SK-N-SH treated with all-trans-retinoic acid at 6 μM for 48 hours (cell line): Measurements from ENCODE around the gene PRSS1.
"Not testable (repeated sequence)": the region's sequence is repeated elsewhere in the genome, so short reads cannot be mapped to it uniquely, and the experiment has no call there.

ENCODE experiments used
- ATAC-seq: fragments of 200-7000 bp; cut with Tn5 transposase; 3 replicates; pipeline ENCODE4 v1.9.1; 2020; ENCODE audit warnings: mild to moderate bottlenecking, moderate library complexity
- ARNTL ChIP-seq: fragments of 450-650 bp; formaldehyde crosslinking; IDR thresholded peaks from 2 replicates; pipeline ENCODE4 v1.5.0; 2020; ENCODE audit warnings: low read depth, mild to moderate bottlenecking, moderate library complexity, borderline replicate concordance
- BACH2 ChIP-seq: fragments of 250-450 bp; sonication (Bioruptor Pico); IDR thresholded peaks from 2 replicates; pipeline ENCODE4 v1.9.0; 2021; ENCODE audit warnings: mild to moderate bottlenecking, borderline replicate concordance
- CSDC2 ChIP-seq: fragments of 250-450 bp; sonication (Bioruptor Pico); IDR thresholded peaks from 2 replicates; pipeline ENCODE4 v1.5.0; 2020; ENCODE audit warnings: mild to moderate bottlenecking, moderate library complexity
- ESRRG ChIP-seq: fragments of 250-450 bp; sonication (Bioruptor Pico); IDR thresholded peaks from 2 replicates; pipeline ENCODE4 v1.6.1; 2021; ENCODE audit warnings: mild to moderate bottlenecking
- GLIS3 ChIP-seq: fragments of 250-450 bp; sonication (Bioruptor Pico); IDR thresholded peaks from 2 replicates; pipeline ENCODE4 v1.5.0; 2020; ENCODE audit warnings: mild to moderate bottlenecking, moderate library complexity
- ISL1 ChIP-seq: fragments of 250-450 bp; sonication (Bioruptor Pico); IDR thresholded peaks from 2 replicates; pipeline ENCODE4 v2.1.2; 2022; ENCODE audit warnings: mild to moderate bottlenecking, moderate library complexity
- OSR1 ChIP-seq: fragments of 250-450 bp; sonication (Bioruptor Pico); IDR thresholded peaks from 2 replicates; pipeline ENCODE4 v1.8.0; 2022; ENCODE audit warnings: moderate library complexity, mild to moderate bottlenecking, inconsistent platforms
- PATZ1 ChIP-seq: fragments of 250-450 bp; sonication (Bioruptor Pico); IDR thresholded peaks from 2 replicates; pipeline ENCODE4 v1.8.0; 2020; ENCODE audit warnings: mild to moderate bottlenecking, moderate library complexity, borderline replicate concordance
- POU6F1 ChIP-seq: fragments of 250-450 bp; sonication (Bioruptor Pico); IDR thresholded peaks from 2 replicates; pipeline ENCODE4 v1.8.0; 2021; ENCODE audit warnings: low read depth, mild to moderate bottlenecking, moderate library complexity, borderline replicate concordance
- PPARA ChIP-seq: fragments of 250-450 bp; sonication (Bioruptor Pico); IDR thresholded peaks from 2 replicates; pipeline ENCODE4 v1.5.0; 2020; ENCODE audit warnings: mild to moderate bottlenecking, borderline replicate concordance
- RARB ChIP-seq: fragments of 250-450 bp; sonication (Bioruptor Pico); IDR thresholded peaks from 2 replicates; pipeline ENCODE4 v1.8.0; 2021; ENCODE audit warnings: mild to moderate bottlenecking, moderate library complexity
- SNAI2 ChIP-seq: fragments of 250-450 bp; sonication (Bioruptor Pico); IDR thresholded peaks from 2 replicates; pipeline ENCODE4 v1.5.0; 2020; ENCODE audit warnings: mild to moderate bottlenecking, moderate library complexity
- TCF4 ChIP-seq: fragments of 250-450 bp; sonication (Bioruptor Pico); IDR thresholded peaks from 2 replicates; pipeline ENCODE4 v1.8.0; 2021; ENCODE audit warnings: mild to moderate bottlenecking, moderate library complexity, borderline replicate concordance
- TOX ChIP-seq: fragments of 250-450 bp; sonication (Bioruptor Pico); IDR thresholded peaks from 2 replicates; pipeline ENCODE4 v1.8.0; 2021; ENCODE audit warnings: mild to moderate bottlenecking, moderate library complexity, borderline replicate concordance
- TSHZ2 ChIP-seq: fragments of 250-450 bp; sonication (Bioruptor Pico); IDR thresholded peaks from 2 replicates; pipeline ENCODE4 v1.5.0; 2020; ENCODE audit warnings: mild to moderate bottlenecking, moderate library complexity
- ZC3H10 ChIP-seq: fragments of 250-450 bp; sonication (Bioruptor Pico); IDR thresholded peaks from 2 replicates; pipeline ENCODE4 v1.5.1; 2021; ENCODE audit warnings: mild to moderate bottlenecking, moderate library complexity
- ZFP3 ChIP-seq: fragments of 250-450 bp; sonication (Bioruptor Pico); IDR thresholded peaks from 2 replicates; pipeline ENCODE4 v1.5.0; 2020; ENCODE audit warnings: mild to moderate bottlenecking, moderate library complexity
- ZFP30 ChIP-seq: fragments of 450-650 bp; formaldehyde crosslinking; IDR thresholded peaks from 2 replicates; pipeline ENCODE4 v1.5.0; 2022; ENCODE audit warnings: mild to moderate bottlenecking, moderate library complexity
- ZNF565 ChIP-seq: fragments of 450-650 bp; formaldehyde crosslinking; conservative IDR thresholded peaks from 2 replicates; pipeline ENCODE4 v1.5.0; 2020; ENCODE audit warnings: low read depth, mild to moderate bottlenecking, moderate library complexity
- ZNF70 ChIP-seq: fragments of 450-650 bp; formaldehyde crosslinking; IDR thresholded peaks from 2 replicates; pipeline ENCODE4 v1.5.0; 2020; ENCODE audit warnings: mild to moderate bottlenecking, moderate library complexity
- ZNF8 ChIP-seq: fragments of 450-650 bp; formaldehyde crosslinking; IDR thresholded peaks from 2 replicates; pipeline ENCODE4 v1.5.0; 2020; ENCODE audit warnings: mild to moderate bottlenecking, moderate library complexity
- TF ChIP-seq, protein P1 (sequence below): fragments of 250-450 bp; sonication (Bioruptor Pico); IDR thresholded peaks from 2 replicates; pipeline ENCODE4 v1.5.1; 2020; ENCODE audit warnings: low read depth, mild to moderate bottlenecking, moderate library complexity
- TF ChIP-seq, protein P2 (sequence below): fragments of 250-450 bp; sonication (Bioruptor Pico); IDR thresholded peaks from 2 replicates; pipeline ENCODE4 v1.5.1; 2021; ENCODE audit warnings: mild to moderate bottlenecking, moderate library complexity

PRSS1 gene

GRCh38 chr7:142740786-142741185 is 8.5 kb upstream of the PRSS1 start (continued):
- TF ChIP-seq, protein P1, sequence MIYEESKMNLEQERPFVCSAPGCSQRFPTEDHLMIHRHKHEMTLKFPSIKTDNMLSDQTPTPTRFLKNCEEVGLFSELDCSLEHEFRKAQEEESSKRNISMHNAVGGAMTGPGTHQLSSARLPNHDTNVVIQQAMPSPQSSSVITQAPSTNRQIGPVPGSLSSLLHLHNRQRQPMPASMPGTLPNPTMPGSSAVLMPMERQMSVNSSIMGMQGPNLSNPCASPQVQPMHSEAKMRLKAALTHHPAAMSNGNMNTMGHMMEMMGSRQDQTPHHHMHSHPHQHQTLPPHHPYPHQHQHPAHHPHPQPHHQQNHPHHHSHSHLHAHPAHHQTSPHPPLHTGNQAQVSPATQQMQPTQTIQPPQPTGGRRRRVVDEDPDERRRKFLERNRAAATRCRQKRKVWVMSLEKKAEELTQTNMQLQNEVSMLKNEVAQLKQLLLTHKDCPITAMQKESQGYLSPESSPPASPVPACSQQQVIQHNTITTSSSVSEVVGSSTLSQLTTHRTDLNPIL: no peak
- TF ChIP-seq ZFP30 (CRISPR knock-in tag) (no peak), OSR1 (CRISPR knock-in tag) (no peak), ZNF565 (CRISPR knock-in tag) (no peak), CSDC2 (CRISPR knock-in tag) (no peak), ISL1 (CRISPR knock-in tag) (no peak)

GRCh38 chr7:142741932-142742331 is 7.3 kb upstream of the PRSS1 start:
- ATAC-seq: not testable (repeated sequence)

- no peak for ATAC-seq
- TF ChIP-seq BACH2 (CRISPR knock-in tag) (no peak), ZNF70 (CRISPR knock-in tag) (no peak), ZC3H10 (CRISPR knock-in tag) (no peak), ZFP3 (CRISPR knock-in tag) (no peak), PATZ1 (CRISPR knock-in tag) (no peak), GLIS3 (CRISPR knock-in tag) (no peak), ESRRG (CRISPR knock-in tag) (no peak), PPARA (CRISPR knock-in tag) (no peak), TCF4 (CRISPR knock-in tag) (no peak), OSR1 (CRISPR knock-in tag) (no peak), ISL1 (CRISPR knock-in tag) (no peak)
- TF ChIP-seq, all 23 proteins: peak for 0
Measured at GRCh38 chr7:142745091-142745635, 4.1 kb upstream of the PRSS1 start.

DNA sequence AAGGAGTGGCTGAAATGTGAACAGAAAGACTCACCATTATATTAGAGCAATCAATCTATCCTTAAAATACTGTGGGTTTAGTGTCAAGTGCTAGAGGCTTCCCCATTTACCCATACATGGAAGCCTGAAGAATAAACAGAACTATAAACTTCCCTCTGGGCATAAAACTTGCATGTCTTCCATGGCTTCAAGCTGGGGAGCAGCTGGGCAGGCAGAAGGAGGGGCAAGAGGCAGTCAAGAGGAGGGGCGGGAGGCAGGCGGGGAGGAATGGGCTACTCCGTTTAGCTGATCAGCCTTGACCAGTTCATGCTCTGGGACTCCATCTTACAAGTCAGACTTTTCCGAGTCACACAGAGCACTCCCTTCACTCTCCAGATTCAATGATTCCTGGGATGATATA is 3.5 kb upstream of the PRSS1 start:
- TF ChIP-seq ZNF8 (CRISPR knock-in tag) (no peak), ZFP30 (CRISPR knock-in tag) (no peak), TOX (no peak), PATZ1 (CRISPR knock-in tag) (no peak), POU6F1 (CRISPR knock-in tag) (no peak), TSHZ2 (no peak), ESRRG (CRISPR knock-in tag) (no peak), RARB (CRISPR knock-in tag) (no peak), PPARA (CRISPR knock-in tag) (no peak), ARNTL (CRISPR knock-in tag) (no peak), ZC3H10 (CRISPR knock-in tag) (no peak), SNAI2 (CRISPR knock-in tag) (no peak), BACH2 (CRISPR knock-in tag) (no peak), GLIS3 (CRISPR knock-in tag) (no peak), TCF4 (CRISPR knock-in tag) (no peak), ZFP3 (CRISPR knock-in tag) (no peak), OSR1 (CRISPR knock-in tag) (no peak), ZNF565 (CRISPR knock-in tag) (no peak)
- TF ChIP-seq, protein P2, sequence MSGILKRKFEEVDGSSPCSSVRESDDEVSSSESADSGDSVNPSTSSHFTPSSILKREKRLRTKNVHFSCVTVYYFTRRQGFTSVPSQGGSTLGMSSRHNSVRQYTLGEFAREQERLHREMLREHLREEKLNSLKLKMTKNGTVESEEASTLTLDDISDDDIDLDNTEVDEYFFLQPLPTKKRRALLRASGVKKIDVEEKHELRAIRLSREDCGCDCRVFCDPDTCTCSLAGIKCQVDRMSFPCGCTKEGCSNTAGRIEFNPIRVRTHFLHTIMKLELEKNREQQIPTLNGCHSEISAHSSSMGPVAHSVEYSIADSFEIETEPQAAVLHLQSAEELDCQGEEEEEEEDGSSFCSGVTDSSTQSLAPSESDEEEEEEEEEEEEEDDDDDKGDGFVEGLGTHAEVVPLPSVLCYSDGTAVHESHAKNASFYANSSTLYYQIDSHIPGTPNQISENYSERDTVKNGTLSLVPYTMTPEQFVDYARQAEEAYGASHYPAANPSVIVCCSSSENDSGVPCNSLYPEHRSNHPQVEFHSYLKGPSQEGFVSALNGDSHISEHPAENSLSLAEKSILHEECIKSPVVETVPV (CRISPR knock-in tag): no peak
- ATAC-seq: no peak
